Activated T-helper 1 cell treated with anti-CD3 and anti-CD28 coated beads, Interleukin-12 subunit alpha, Interleukin-12 subunit beta, Interleukin-2, Interleukin-4 antibody, amounts not matched to agents 30 ng/mL and 10 ng/mL and 1 ng/mL, durations not matched to agents 14 hours and 24 hours and 36 hours (primary cell): ENCODE data around the gene MUC4. TPM values are rescaled to one million over a fixed set of nuclear protein-coding genes. Genes with fewer than 3 reads are reported as not detected.
"Not testable (repeated sequence)": the region's sequence is repeated elsewhere in the genome, so short reads cannot be mapped to it uniquely, and the experiment has no call there.

ENCODE experiments used
- DNase-seq: peaks from one replicate; pipeline ENCODE4 v3.0.0; 2021; ENCODE audit warnings: low spot score
- H3K27ac Mint-ChIP-seq: one replicate; pipeline ENCODE4 v1.8.0; 2021; ENCODE audit warnings: mild to moderate bottlenecking, mixed read lengths
- H3K27me3 Mint-ChIP-seq: one replicate; pipeline ENCODE4 v1.8.0; 2022; ENCODE audit warnings: mild to moderate bottlenecking, moderate library complexity, mixed read lengths; ENCODE audit not compliant: insufficient read depth
- H3K36me3 Mint-ChIP-seq: one replicate; pipeline ENCODE4 v1.8.0; 2021; ENCODE audit warnings: low read depth, mixed read lengths
- H3K4me1 Mint-ChIP-seq: one replicate; pipeline ENCODE4 v1.8.0; 2021; ENCODE audit warnings: low read depth, mixed read lengths
- H3K4me3 Mint-ChIP-seq: one replicate; pipeline ENCODE4 v1.8.0; 2021; ENCODE audit warnings: mild to moderate bottlenecking, moderate library complexity, mixed read lengths
- H3K9me3 Mint-ChIP-seq: one replicate; pipeline ENCODE4 v1.8.0; 2021; ENCODE audit warnings: mixed read lengths
- intact Hi-C: fragments of 100-400 bp; cut with micrococcal nuclease; formaldehyde crosslinking; loops from one replicate; pipeline ENCODE4 v1.15.1; 2024
- total RNA-seq: library from RNA; stranded (reverse); gene quantifications from 2 replicates; pipeline ENCODE4 v1.2.3, GENCODE V29; 2022

The MUC4 gene
- total RNA-seq, 1 donor from 2014 or later, result 2.4 TPM

GRCh38 chr3:195713150-195713549 lies 98.6 kb downstream of the MUC4 start:
- DNase-seq, H3K27me3 Mint-ChIP-seq, intact Hi-C loops, H3K4me3 Mint-ChIP-seq, H3K27ac Mint-ChIP-seq, H3K9me3 Mint-ChIP-seq: not testable (repeated sequence)
- H3K36me3 Mint-ChIP-seq, result peaks cover 41% of the 10 kb centered on the region
- H3K4me1 Mint-ChIP-seq, result peaks cover 14% of the 10 kb centered on the region

- H3K27me3 Mint-ChIP-seq, intact Hi-C loops, DNase-seq, H3K9me3 Mint-ChIP-seq, H3K4me3 Mint-ChIP-seq: not testable (repeated sequence)
- Mint-ChIP-seq H3K27ac (peak overlapping the region; percentile 18), H3K36me3 (peaks cover 41% of the 10 kb centered on the region), H3K4me1 (peaks cover 14% of the 10 kb centered on the region)
These were observed 99.2 kb downstream of the MUC4 start for GRCh38 chr3:195712535-195712910.

- Mint-ChIP-seq H3K27me3 (no peaks in the 10 kb centered on the region), H3K4me3 (no peak overlapping the region)
- intact Hi-C loops, result no loop called here
These were observed 99.8 kb downstream of the MUC4 start for GRCh38 chr3:195711813-195712534.

GRCh38 chr3:195711091-195711812 lies 100.5 kb downstream of the MUC4 start:
- H3K9me3 Mint-ChIP-seq, H3K27me3 Mint-ChIP-seq, H3K4me3 Mint-ChIP-seq, intact Hi-C loops, DNase-seq: not testable (repeated sequence)
- Mint-ChIP-seq H3K36me3 (peaks cover 39% of the 10 kb centered on the region), H3K27ac (peak overlapping the region; percentile 13), H3K4me1 (peaks cover 13% of the 10 kb centered on the region)

More at GRCh38 chr3:195711813-195712534, 99.8 kb downstream of the MUC4 start:
- peaks cover 14% of the 10 kb centered on the region for H3K4me1 Mint-ChIP-seq
- no peak for DNase-seq
- H3K27ac Mint-ChIP-seq, result no peak overlapping the region
- peaks cover 41% of the 10 kb centered on the region for H3K36me3 Mint-ChIP-seq
- peaks cover 5% of the 10 kb centered on the region for H3K9me3 Mint-ChIP-seq

- H3K27ac Mint-ChIP-seq, result peak overlapping the region; percentile 8
These were observed 101.4 kb downstream of the MUC4 start for GRCh38 chr3:195710126-195710905.

GRCh38 chr3:195709676-195710085 lies 102.0 kb downstream of the MUC4 start:
- no peak overlapping the region for H3K4me3 Mint-ChIP-seq
- intact Hi-C loops, result no loop called here
- H3K27ac Mint-ChIP-seq, result no peak overlapping the region
- peaks cover 28% of the 10 kb centered on the region for H3K36me3 Mint-ChIP-seq
- no peaks in the 10 kb centered on the region for H3K4me1 Mint-ChIP-seq
- no peak for DNase-seq
- no peaks in the 10 kb centered on the region for H3K9me3 Mint-ChIP-seq
- H3K27me3 Mint-ChIP-seq, result no peaks in the 10 kb centered on the region

More at GRCh38 chr3:195710126-195710905, 101.4 kb downstream of the MUC4 start:
- H3K9me3 Mint-ChIP-seq, H3K4me1 Mint-ChIP-seq, H3K27me3 Mint-ChIP-seq, DNase-seq, H3K4me3 Mint-ChIP-seq, intact Hi-C loops: not testable (repeated sequence)
- peaks cover 34% of the 10 kb centered on the region for H3K36me3 Mint-ChIP-seq

- intact Hi-C loops, result no loop called here
- no peak overlapping the region for H3K4me3 Mint-ChIP-seq
- no peaks in the 10 kb centered on the region for H3K4me1 Mint-ChIP-seq
- peaks cover 23% of the 10 kb centered on the region for H3K36me3 Mint-ChIP-seq
- no peak overlapping the region for H3K27ac Mint-ChIP-seq
- no peaks in the 10 kb centered on the region for H3K27me3 Mint-ChIP-seq
- no peak for DNase-seq
- H3K9me3 Mint-ChIP-seq, result no peaks in the 10 kb centered on the region
These were observed 102.9 kb downstream of the MUC4 start for GRCh38 chr3:195708626-195709481.

- intact Hi-C loops, result no loop called here
- Mint-ChIP-seq H3K27me3 (no peaks in the 10 kb centered on the region), H3K27ac (no peak overlapping the region), H3K9me3 (no peaks in the 10 kb centered on the region), H3K4me3 (no peak overlapping the region), H3K4me1 (no peaks in the 10 kb centered on the region), H3K36me3 (peaks cover 23% of the 10 kb centered on the region)
- no peak for DNase-seq
These were observed 103.7 kb downstream of the MUC4 start for GRCh38 chr3:195708061-195708460.

GRCh38 chr3:195705081-195705991 lies 106.4 kb downstream of the MUC4 start:
- no peak for DNase-seq
- H3K36me3 Mint-ChIP-seq, result peaks cover 16% of the 10 kb centered on the region

GRCh38 chr3:195704433-195704999 lies 107.2 kb downstream of the MUC4 start:
- no peak for DNase-seq
- Mint-ChIP-seq H3K27ac (no peak overlapping the region), H3K4me3 (no peak overlapping the region), H3K27me3 (no peaks in the 10 kb centered on the region), H3K4me1 (no peaks in the 10 kb centered on the region), H3K9me3 (no peaks in the 10 kb centered on the region), H3K36me3 (peaks cover 16% of the 10 kb centered on the region)
- intact Hi-C loops, result no loop called here

More at GRCh38 chr3:195705081-195705991, 106.4 kb downstream of the MUC4 start:
- no peak overlapping the region for H3K4me3 Mint-ChIP-seq
- intact Hi-C loops, result no loop called here
- H3K27me3 Mint-ChIP-seq, result no peaks in the 10 kb centered on the region
- H3K27ac Mint-ChIP-seq, result no peak overlapping the region
- no peaks in the 10 kb centered on the region for H3K9me3 Mint-ChIP-seq
- no peaks in the 10 kb centered on the region for H3K4me1 Mint-ChIP-seq

GRCh38 chr3:195703776-195704175 lies 108.0 kb downstream of the MUC4 start:
- Mint-ChIP-seq H3K27ac (no peak overlapping the region), H3K27me3 (no peaks in the 10 kb centered on the region), H3K4me3 (no peak overlapping the region), H3K36me3 (peaks cover 14% of the 10 kb centered on the region), H3K9me3 (no peaks in the 10 kb centered on the region), H3K4me1 (no peaks in the 10 kb centered on the region)
- intact Hi-C loops, result no loop called here
- no peak for DNase-seq
